ENCODE data around the gene GPN2. TPM values are rescaled to one million over a fixed set of nuclear protein-coding genes. Genes with fewer than 3 reads are reported as not detected.
A peak's percentile ranks its signal among the peaks of the same experiment; 100 is the strongest.
"Not testable (repeated sequence)": the region's sequence is repeated elsewhere in the genome, so short reads cannot be mapped to it uniquely, and the experiment has no call there.

The GPN2 gene
- total and polyA plus RNA-seq, 8 donors = 23.5 to 34.1 (median 31.0) TPM

- DNase-seq = no peak
- ATAC-seq = no peak
- Histone ChIP-seq H3K27me3 (no peaks in the 10 kb centered on the region), H3K4me3 (no peak overlapping the region), H3K9me3 (no peaks in the 10 kb centered on the region), H3K4me1 (peaks cover 0 to 3% of the 10 kb centered on the region in 2 donors), H3K27ac (no peak overlapping the region), H3K36me3 (peaks cover 0 to 88% of the 10 kb centered on the region in 2 donors)
- TF ChIP-seq CTCF (IDR thresholded peaks at IDR 0.05) = no peak
- intact Hi-C loops (cut with DNase I) = loop anchor here in 1 of 2 donors (10.0 kb wide), 1 partner anchor 275 kb away; no protein-coding TSS in a partner anchor
Observed at GRCh38 chr1:26879793-26880192, 10.3 kb downstream of the GPN2 start.

GRCh38 chr1:26877326-26877725, 12.8 kb downstream of the GPN2 start:
- Histone ChIP-seq H3K27me3 (no peaks in the 10 kb centered on the region), H3K4me3 (no peak overlapping the region), H3K36me3 (peaks cover 0 to 70% of the 10 kb centered on the region in 2 donors), H3K9me3 (no peaks in the 10 kb centered on the region), H3K4me1 (peaks cover 0 to 3% of the 10 kb centered on the region in 2 donors), H3K27ac (no peak overlapping the region)
- intact Hi-C loops (cut with DNase I) = no loop called here
- DNase-seq = no peak
- TF ChIP-seq CTCF (IDR thresholded peaks at IDR 0.05) = no peak
- ATAC-seq = no peak

- H3K4me1 ChIP-seq = peaks cover 0 to 3% of the 10 kb centered on the region in 2 donors
- H3K27ac ChIP-seq = no peak overlapping the region
Observed at GRCh38 chr1:26874896-26875295, 15.2 kb downstream of the GPN2 start.

GRCh38 chr1:26873097-26873496, 17.0 kb downstream of the GPN2 start:
- intact Hi-C loops (cut with DNase I); H3K4me3 ChIP-seq; H3K9me3 ChIP-seq; ATAC-seq; DNase-seq; H3K27me3 ChIP-seq; H3K4me1 ChIP-seq; H3K27ac ChIP-seq: not testable (repeated sequence)
- H3K36me3 ChIP-seq = peaks cover 0 to 28% of the 10 kb centered on the region in 2 donors

More at GRCh38 chr1:26874896-26875295, 15.2 kb downstream of the GPN2 start:
- Histone ChIP-seq H3K9me3 (no peaks in the 10 kb centered on the region), H3K36me3 (peaks cover 0 to 46% of the 10 kb centered on the region in 2 donors), H3K4me3 (no peak overlapping the region), H3K27me3 (no peaks in the 10 kb centered on the region)
- no peak for TF ChIP-seq CTCF (IDR thresholded peaks at IDR 0.05)
- intact Hi-C loops (cut with DNase I) = no loop called here
- no peak for ATAC-seq
- DNase-seq = no peak

GRCh38 chr1:26864610-26865480, 25.2 kb downstream of the GPN2 start:
- no peaks in the 10 kb centered on the region for H3K9me3 ChIP-seq
- TF ChIP-seq CTCF (IDR thresholded peaks at IDR 0.05) = no peak
- H3K4me3 ChIP-seq = peak overlapping the region; percentile 59 to 65
- ATAC-seq (peak; percentile 88), DNase-seq (peak; percentile 96 to 98 (median 97))
- H3K27me3 ChIP-seq = no peaks in the 10 kb centered on the region
- H3K27ac ChIP-seq = peak overlapping the region; percentile 95 to 96
- H3K4me1 ChIP-seq = peaks cover 0 to 32% of the 10 kb centered on the region in 2 donors
- intact Hi-C loops (cut with DNase I) = no loop called here
- H3K36me3 ChIP-seq = no peaks in the 10 kb centered on the region
